Activated CD8-positive, alpha-beta T cell treated with anti-CD3 and anti-CD28 coated beads for 36 hours (primary cell): ENCODE measurements around the gene LRFN5. TPM values are rescaled to one million over a fixed set of nuclear protein-coding genes. Genes with fewer than 3 reads are reported as not detected.

ENCODE experiments used
- ATAC-seq: fragments of 200-7000 bp; cut with Tn5 transposase; one replicate; pipeline ENCODE4 v1.10.0; 2021; ENCODE audit warnings: mild to moderate bottlenecking, moderate library complexity
- CTCF ChIA-PET: fragments of 350-600 bp; sonication (Branson Sonifier 250); formaldehyde crosslinking; loops from one replicate; lab custom pipeline; 2021; ENCODE audit warnings: antibody characterized with exemption; lab: Charles Lee
- POLR2A ChIA-PET: fragments of 350-600 bp; sonication (Branson Sonifier 250); formaldehyde crosslinking; loops from one replicate; lab custom pipeline; 2021; ENCODE audit warnings: antibody characterized with exemption; lab: Charles Lee
- DNase-seq: peaks from one replicate; pipeline ENCODE4 v3.0.0-alpha.2; 2020
- H3K27ac Mint-ChIP-seq: one replicate; pipeline ENCODE4 v1.8.0; 2021; ENCODE audit warnings: mild to moderate bottlenecking, mixed read lengths
- H3K27me3 Mint-ChIP-seq: one replicate; pipeline ENCODE4 v1.8.0; 2021; ENCODE audit warnings: mixed read lengths
- H3K36me3 Mint-ChIP-seq: one replicate; pipeline ENCODE4 v1.8.0; 2021; ENCODE audit warnings: low read depth, mixed read lengths
- H3K4me1 Mint-ChIP-seq: one replicate; pipeline ENCODE4 v1.8.0; 2021; ENCODE audit warnings: low read depth, mixed read lengths
- H3K4me3 Mint-ChIP-seq: one replicate; pipeline ENCODE4 v1.8.0; 2021; ENCODE audit warnings: mild to moderate bottlenecking, moderate library complexity, mixed read lengths
- H3K9me3 Mint-ChIP-seq: one replicate; pipeline ENCODE4 v1.8.0; 2021; ENCODE audit warnings: mixed read lengths
- intact Hi-C: fragments of 100-400 bp; cut with micrococcal nuclease; formaldehyde crosslinking; loops from one replicate; pipeline ENCODE4 v1.10.0; 2022
- total RNA-seq, 2 experiments: library from RNA; stranded (reverse); gene quantifications; one replicate each; pipeline ENCODE4 v1.2.3, GENCODE V29; 2021
- TF ChIP-seq, protein P1 (sequence below): fragments of 200-600 bp; IDR thresholded peaks from one replicate; pipeline ENCODE4 v1.8.0; 2022; ENCODE audit warnings: antibody characterized with exemption, mild to moderate bottlenecking

The LRFN5 gene
- total RNA-seq, 2 experiments from 2014 or later = not detected

DNA sequence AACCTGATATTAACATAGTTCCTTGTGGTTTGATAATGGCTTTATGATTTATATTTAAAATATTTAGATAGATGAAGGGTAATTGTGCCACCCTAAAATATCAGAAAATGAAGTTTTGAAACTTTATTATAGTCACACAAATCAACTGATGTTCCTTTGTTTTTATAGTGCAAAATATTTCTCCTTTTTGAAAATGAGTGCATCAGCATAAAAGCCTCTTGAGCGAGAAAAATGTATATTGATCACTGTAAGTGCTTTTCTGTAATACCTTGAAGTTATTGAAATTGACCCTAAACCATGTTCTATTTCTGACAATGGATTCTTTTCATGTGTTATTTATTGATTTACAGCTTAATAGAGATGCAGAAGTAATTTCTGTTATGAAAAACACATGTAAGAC, 35.0 kb downstream of the LRFN5 start:
- Mint-ChIP-seq H3K27ac (no peak overlapping the region), H3K36me3 (no peaks in the 10 kb centered on the region), H3K4me3 (no peak overlapping the region), H3K4me1 (no peaks in the 10 kb centered on the region), H3K27me3 (no peaks in the 10 kb centered on the region), H3K9me3 (no peaks in the 10 kb centered on the region)
- CTCF ChIA-PET = no interaction called here
- POLR2A ChIA-PET = no interaction called here
- DNase-seq (no peak), ATAC-seq (no peak)
- TF ChIP-seq, protein P1, sequence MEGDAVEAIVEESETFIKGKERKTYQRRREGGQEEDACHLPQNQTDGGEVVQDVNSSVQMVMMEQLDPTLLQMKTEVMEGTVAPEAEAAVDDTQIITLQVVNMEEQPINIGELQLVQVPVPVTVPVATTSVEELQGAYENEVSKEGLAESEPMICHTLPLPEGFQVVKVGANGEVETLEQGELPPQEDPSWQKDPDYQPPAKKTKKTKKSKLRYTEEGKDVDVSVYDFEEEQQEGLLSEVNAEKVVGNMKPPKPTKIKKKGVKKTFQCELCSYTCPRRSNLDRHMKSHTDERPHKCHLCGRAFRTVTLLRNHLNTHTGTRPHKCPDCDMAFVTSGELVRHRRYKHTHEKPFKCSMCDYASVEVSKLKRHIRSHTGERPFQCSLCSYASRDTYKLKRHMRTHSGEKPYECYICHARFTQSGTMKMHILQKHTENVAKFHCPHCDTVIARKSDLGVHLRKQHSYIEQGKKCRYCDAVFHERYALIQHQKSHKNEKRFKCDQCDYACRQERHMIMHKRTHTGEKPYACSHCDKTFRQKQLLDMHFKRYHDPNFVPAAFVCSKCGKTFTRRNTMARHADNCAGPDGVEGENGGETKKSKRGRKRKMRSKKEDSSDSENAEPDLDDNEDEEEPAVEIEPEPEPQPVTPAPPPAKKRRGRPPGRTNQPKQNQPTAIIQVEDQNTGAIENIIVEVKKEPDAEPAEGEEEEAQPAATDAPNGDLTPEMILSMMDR = no peak
- intact Hi-C loops = no loop called here

DNA sequence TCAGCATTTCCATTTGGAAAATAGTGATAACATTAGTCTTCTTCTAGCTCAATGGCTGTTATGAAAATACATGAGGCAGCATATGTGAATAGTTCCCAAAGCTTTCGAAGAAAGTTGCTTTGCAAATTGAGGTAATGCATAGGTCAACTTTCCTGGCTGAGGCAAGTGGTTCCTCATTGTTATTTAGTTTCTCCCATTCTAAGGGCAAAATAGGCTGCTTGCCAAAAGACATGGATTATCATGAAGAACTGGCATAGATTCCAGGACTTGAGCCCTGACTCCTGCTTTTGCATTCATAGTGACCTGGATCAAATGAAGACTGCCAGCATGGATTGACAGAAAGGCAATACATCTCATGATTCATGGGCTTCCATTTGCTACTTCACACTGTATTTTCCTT, 35.7 kb downstream of the LRFN5 start:
- intact Hi-C loops = no loop called here
- ChIA-PET CTCF (no interaction called here), POLR2A (no interaction called here)
- H3K27ac Mint-ChIP-seq = no peak overlapping the region
- no peaks in the 10 kb centered on the region for H3K4me1 Mint-ChIP-seq
- no peak overlapping the region for H3K4me3 Mint-ChIP-seq
- TF ChIP-seq, protein P1 = no peak
- DNase-seq = no peak
- H3K27me3 Mint-ChIP-seq = no peaks in the 10 kb centered on the region
- no peaks in the 10 kb centered on the region for H3K9me3 Mint-ChIP-seq
- no peak for ATAC-seq
- H3K36me3 Mint-ChIP-seq = no peaks in the 10 kb centered on the region

DNA sequence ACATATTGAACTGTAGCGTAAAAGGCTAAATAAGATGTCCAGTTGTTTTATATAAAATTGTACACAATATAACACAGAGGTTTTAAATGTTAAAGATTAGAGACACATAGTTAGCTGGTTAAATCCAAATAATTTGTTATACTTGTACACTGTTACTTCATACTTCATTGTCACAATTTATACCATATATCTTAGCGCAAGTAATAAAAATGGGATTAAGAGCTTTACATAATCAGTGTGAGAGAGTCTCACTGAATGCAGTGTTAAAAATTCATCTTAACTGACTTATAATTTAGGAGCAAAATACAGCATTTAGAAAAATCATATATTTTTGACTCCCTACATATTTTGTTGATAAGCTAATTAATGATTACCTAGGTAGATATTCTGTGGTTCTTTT, 36.1 kb downstream of the LRFN5 start:
- Mint-ChIP-seq H3K27me3 (no peaks in the 10 kb centered on the region), H3K27ac (no peak overlapping the region), H3K9me3 (no peaks in the 10 kb centered on the region), H3K4me1 (no peaks in the 10 kb centered on the region), H3K4me3 (no peak overlapping the region), H3K36me3 (no peaks in the 10 kb centered on the region)
- DNase-seq (no peak), ATAC-seq (no peak)
- TF ChIP-seq, protein P1 = no peak
- intact Hi-C loops = no loop called here
- ChIA-PET POLR2A (no interaction called here), CTCF (no interaction called here)

DNA sequence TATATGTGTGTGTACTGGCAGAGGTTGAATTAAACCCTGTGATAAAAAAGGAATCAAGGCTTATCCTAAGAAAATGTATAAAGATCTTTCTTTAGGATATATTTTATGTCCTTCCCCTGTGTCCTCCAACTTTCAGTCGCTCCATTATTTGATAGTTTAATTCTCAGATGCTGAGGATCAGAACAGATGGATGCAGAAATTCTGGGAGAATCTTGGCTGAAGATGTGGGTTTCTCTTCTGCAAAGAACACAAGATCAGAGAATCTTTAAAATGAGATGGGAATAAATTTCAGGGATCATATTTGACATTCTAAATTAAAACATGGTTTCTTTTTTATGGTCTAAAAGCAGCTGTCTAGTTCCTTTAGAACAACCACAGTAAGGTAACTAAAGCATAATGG, 37.9 kb downstream of the LRFN5 start:
- intact Hi-C loops = no loop called here
- Mint-ChIP-seq H3K36me3 (no peaks in the 10 kb centered on the region), H3K27me3 (no peaks in the 10 kb centered on the region), H3K4me3 (no peak overlapping the region), H3K27ac (no peak overlapping the region), H3K9me3 (no peaks in the 10 kb centered on the region), H3K4me1 (no peaks in the 10 kb centered on the region)
- ChIA-PET POLR2A (no interaction called here), CTCF (no interaction called here)
- DNase-seq = no peak
- TF ChIP-seq, protein P1 = no peak
- ATAC-seq = no peak

DNA sequence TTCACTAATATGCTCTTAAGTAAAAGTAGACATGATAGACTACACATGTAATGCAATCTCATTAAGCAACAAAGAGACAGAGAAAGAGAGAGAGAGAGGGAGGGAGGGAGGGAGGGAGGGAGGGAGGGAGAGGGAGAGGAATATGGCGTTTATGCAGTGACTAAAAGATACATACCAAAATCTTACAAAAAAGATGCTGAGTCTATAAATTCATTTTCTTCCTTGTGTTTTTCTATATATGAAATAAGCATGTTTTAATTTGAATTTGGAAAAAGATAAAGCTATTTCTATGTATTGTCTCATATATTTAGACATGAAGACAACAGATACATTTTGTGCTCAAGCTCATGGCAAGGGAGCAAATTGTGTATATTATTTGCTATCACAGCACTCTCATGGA, 44.1 kb downstream of the LRFN5 start:
- POLR2A ChIA-PET = no interaction called here
- TF ChIP-seq, protein P1 = no peak
- CTCF ChIA-PET = no interaction called here
- intact Hi-C loops = no loop called here
- Mint-ChIP-seq H3K27me3 (no peaks in the 10 kb centered on the region), H3K27ac (no peak overlapping the region), H3K4me1 (no peaks in the 10 kb centered on the region), H3K4me3 (no peak overlapping the region), H3K36me3 (no peaks in the 10 kb centered on the region), H3K9me3 (no peaks in the 10 kb centered on the region)
- no peak for DNase-seq
- ATAC-seq = no peak
